HG02938 (cell line): ENCODE data around the gene PSMB8.
A peak's percentile ranks its signal among the peaks of the same experiment; 100 is the strongest.
"Not testable (repeated sequence)": the region's sequence is repeated elsewhere in the genome, so short reads cannot be mapped to it uniquely, and the experiment has no call there.

Experiments
- ATAC-seq: cut with Tn5 transposase; IDR thresholded peaks from one replicate; pipeline ENCODE4 v1.9.1; 2021; ENCODE audit warnings: mild to moderate bottlenecking, moderate library complexity; ENCODE audit not compliant: unreplicated experiment

PSMB8 gene

DNA sequence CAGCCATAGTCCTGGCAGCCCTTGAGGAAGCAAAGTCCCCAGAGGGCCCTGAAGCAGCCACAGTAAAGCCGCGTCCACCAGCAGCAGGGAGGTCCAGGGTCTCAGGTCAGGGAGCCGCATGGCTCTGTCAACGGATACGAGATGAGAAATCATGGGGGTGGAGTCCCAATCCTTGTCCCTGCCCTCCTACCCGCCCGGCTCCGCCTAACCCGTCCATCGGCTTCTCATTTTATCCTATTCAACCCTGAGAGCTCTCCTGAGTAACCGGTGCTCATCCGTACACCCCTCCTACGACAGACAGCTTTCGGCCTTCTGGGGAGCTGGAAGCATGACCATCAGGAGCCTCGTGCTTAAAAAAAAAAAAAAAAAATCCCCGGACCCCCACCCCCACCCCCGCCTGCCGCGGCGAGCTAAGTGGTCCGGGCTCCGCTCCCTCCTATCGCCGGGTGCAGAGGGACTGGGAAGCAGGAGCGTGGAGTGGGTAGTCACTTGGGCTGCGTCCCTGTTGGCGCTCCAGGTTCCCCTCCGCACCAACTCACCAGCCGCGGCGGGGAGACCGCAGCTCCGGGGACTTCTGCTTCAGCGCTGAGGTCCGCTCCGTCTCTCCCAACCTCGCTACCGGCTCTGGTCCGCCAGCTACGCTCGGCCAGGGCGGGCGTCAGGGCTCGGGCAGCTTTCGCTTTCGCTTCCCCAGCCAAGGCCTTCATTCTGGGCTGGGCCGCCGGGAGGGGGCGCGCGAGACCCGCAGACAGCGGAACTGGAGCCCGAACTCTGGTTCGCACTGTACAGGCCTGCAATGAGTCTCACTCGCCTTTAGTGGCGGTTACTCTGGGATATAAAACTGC lies 5.5 kb downstream of the PSMB8 start, which contains the start of gene TAP2:
Gene TAP2, minus strand, starts transcription at position 626 of the 845 bp plus-strand sequence. Its CDS starts 506 bp downstream, at position 120.
- peak; percentile 71 for ATAC-seq

DNA sequence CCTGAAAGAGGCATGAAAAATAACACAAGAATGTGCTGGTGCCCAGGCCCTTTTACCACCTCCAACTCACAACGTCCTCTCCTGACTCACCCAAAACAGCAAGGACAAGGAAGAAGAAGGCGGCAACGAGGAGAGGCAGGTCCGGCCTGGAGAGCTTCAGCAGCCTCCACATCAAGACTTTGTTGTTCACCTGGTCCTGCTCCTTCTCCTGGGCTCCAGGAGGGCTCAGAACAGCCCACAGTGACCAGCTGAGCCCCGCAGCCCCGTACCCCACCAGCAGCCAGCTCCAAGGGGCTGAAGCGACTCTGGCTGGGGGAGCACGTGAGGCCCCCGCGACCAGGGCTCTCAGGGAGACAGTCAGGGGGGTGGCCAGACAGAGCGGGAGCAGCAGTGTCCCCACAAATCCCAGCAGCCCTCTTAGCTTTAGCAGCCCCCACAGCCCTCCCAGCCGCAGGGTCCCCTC lies 6.2 kb downstream of the PSMB8 start:
- no peak for ATAC-seq

DNA sequence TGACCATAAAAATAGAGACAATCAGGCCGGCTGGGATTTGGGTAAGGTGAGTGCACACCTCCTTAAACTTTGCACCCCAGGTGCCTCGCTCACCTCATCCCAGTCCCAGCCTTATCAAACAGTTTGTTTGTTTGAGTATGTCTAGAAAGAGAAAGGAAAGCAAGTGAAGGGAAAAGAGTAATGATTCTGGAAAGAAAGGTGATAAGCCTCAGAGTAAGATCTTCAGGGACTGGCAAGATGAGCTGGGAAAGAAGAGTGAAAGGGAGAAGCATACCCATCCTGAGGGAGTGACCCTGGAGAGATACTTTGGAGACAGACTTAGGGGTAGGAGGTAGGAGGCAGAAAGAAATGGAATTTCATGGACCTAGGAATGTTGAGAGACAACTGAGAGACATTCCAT lies 7.0 kb downstream of the PSMB8 start:
- ATAC-seq: no peak

DNA sequence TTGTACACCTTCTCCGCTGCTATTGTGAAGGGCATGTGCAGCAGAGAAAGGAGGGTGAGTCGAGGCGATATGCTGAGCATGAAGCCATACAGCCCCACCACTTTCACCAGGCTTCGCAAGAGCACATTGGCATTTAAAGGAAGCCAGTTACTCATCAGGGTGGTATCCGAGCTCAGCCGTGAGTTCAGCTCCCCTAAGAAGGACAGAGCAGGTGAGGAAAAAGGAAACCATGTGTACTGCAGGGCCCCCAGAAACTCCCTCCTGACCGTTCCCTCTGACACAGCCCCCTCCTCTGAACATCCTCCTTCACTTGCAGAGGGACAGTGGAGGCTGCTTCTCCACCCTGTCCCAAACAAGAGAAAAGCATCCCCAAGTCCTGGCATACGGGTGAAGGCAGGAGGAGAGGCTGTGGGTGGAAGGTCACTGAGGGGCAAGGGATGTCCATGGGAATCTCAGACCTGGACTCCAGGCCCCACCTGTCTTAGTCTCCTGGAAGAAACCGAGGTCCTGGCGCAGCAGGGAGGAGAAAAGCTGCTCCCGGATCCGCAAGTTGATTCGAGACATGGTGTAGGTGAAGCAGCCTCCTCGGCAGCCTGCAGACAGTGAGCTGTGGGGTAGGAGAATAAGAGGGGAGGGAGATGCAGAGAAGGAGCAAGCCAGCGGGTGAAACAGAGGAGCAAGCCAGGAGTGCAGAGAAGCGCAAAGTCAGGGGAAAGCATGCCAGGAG lies 8.5 kb downstream of the PSMB8 start:
- no peak for ATAC-seq

DNA sequence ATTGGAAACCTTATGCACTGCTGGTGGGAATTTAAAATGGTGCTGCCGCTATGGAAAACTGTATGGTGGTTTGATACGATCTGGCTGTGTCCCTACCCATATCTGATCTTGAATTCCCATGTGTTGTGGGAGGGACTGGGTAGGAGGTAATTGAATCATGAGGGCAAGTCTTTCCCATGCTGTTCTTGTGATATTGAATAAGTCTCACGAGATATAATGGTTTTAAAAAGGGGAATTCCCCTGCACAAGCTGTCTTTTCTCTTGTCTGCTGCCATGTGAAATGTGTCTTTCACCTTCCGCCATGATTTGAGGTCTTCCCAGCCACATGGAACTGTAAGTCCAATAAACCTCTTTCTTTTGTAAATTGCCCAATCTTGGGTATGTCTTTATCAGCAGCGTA lies 10.2 kb downstream of the PSMB8 start:
- ATAC-seq: no peak

DNA sequence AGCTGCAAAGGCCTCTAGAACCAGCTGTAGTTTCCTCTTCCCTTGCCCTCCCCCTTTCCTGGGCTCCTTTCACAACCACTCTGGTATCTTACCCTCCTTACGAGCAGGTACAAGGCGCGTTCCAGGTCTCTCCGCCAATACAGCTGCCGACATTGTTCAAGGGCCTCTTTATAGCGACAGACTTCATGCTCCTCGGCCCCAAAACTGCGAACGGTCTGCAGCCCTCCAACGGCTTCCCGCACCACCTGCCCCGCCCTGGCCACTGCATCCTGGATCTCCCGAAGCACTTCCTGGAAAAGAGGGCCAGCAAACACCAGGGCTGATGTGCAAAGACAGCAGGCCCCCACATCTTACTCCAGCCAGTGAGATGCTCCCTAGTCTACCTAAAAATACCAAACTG lies 11.3 kb downstream of the PSMB8 start:
- no peak for ATAC-seq

DNA sequence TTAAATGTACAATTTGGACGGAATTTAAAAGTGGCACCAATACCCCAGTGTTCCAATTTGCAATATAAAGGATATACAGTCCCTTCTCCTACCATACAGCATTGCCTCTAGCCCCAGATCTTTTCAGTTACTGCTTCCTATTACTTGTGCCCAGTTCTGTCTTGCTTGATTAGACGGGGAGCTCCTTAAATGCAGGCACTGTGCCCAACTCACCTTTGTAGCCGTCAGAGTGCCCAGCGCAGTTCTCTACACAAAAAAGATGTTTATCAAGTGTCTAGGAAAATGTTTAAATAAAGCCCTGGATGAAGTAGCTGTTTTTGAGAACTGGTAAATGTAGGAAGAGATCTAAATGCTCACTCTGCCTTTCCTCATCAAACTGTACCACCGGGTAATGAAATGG lies 12.9 kb downstream of the PSMB8 start:
- ATAC-seq: no peak

DNA sequence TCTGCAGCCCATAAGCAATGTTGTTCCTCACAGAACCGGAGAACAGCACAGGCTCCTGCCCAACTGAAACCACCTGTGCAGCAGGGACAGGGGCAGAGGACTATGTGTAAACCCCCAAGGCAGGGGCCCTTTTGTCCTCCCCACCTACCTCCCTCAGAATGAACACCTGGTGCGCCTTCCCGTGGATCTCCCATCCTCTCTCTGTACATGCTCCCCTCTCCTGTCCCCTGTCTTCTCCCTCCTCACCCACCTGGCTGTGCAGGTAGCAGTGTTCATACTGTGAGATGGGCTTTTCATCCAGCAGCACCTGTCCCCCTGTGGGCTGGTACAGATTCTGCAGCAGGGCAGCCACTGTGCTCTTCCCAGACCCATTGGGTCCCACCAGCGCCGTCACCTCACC lies 13.8 kb downstream of the PSMB8 start:
- no peak for ATAC-seq

DNA sequence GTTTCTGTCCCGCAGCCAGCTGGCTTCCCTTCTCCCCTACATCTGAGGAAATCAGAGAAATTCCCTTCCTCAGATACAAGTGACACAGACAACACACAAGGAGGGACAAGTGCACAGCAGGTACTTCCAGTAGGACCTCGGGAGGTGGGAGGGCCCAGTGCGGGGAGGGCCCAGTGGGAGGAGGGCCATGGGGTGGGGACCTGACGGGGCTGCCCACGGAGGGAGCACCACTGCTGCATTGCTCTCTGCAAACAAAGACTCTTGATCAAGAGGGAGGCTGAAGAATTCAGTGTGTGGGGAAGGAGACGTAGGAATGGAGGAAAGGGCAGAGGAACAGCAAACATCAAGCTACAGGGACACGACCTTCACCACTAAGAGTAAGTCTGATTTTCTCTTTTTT lies 14.4 kb downstream of the PSMB8 start:
- no peak for ATAC-seq

DNA sequence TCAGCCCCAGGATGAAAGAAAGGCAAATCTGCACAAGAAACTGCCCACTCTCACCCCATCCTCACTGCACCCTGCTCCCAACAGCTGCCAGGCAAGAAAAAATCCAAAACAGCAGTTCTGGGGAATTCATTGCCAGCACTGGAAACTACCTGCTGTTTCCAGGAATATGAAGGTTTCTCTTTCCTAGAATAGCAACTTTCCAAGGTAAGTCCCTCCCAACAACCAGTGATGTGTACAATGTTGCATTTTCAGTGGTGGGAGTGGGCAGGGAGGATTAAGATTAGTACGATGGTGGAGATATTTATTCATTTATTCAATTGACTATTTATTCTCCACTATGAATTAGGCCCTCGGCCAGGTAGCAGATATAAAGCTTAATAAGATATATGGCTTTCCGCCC lies 16.8 kb downstream of the PSMB8 start:
- no peak for ATAC-seq

DNA sequence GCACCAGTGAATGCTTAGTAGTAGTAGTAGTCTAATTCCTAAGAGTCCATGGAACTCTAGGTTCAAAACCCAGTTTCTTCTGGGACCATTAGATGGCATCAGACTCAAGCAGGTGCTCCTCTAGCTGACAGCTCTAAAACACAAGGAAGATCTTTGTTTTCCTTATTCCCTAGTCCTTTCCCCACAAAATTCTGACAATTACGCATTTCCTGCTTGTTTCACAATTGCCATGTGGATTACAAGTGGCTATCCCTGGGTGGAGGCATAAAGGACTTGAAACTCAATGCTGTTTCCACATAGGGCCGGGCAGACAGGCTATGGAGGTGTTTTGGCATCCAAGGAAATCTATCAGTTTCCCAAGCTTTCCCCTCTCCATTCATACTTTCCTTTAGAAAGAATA lies 17.9 kb downstream of the PSMB8 start:
- ATAC-seq: no peak

DNA sequence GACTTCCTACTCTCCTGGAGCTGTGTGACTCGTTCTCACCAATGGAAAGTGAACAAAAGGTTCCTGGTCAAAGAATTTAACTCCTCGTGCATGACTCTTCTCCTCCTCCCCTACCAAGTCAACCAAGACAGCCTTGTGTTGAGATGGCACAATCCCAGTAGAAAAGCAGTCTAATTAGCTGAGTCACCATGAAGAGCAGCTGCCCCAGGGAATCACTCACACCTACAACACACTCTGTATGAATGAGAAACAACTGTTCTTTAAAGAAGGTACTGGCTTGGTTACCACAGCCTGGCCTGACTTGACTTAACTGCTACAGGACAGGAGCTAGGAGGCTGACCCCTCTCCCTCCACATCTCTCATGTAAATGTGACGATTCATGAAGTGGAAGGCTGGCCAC lies 24.1 kb downstream of the PSMB8 start:
- no peak for ATAC-seq

DNA sequence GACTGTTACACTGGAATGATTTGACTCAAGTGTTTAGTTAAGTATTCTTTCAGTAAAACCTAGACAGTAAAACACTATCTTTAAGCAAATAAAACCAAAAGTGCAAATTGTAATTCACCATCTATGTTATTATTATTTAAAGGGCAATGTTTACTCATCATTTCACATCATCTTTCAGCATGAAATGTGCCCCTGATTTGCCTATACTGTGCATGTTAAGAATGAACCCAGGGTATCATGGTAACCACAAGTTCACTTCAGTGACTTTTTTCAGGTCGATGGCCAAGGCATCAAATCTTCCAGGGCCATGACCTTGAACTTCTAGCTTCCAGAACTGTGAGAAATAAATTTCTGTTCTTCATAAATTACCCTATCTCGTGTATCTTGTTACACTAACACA lies 25.0 kb downstream of the PSMB8 start:
- no peak for ATAC-seq

DNA sequence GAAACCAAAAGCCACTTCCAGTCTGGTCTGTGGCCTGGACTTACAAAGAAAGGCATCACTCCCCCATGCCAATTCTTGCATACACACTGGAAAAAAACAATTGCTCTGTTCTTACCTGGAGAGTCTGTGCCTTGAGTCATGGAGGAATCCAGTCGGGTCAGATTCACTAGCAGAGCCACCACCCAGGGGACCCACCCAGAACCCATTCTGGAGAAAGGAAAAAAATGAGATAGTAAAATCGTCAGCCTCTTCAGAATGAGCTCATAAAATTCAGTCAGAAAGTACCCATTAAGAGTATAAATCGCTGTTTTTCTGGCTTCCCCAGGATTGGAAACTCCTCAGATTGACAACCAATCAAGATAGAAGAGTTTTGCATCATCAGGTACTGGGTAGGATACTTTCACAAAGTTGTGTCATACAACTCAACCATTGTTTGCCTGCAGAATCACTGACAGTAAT lies 27.1 kb downstream of the PSMB8 start, which contains the start of gene HLA-DOB:
Gene HLA-DOB, minus strand, starts transcription at position 257 of the 459 bp plus-strand sequence. Its CDS starts 51 bp downstream, at position 206.
- ATAC-seq: peak; percentile 58

DNA sequence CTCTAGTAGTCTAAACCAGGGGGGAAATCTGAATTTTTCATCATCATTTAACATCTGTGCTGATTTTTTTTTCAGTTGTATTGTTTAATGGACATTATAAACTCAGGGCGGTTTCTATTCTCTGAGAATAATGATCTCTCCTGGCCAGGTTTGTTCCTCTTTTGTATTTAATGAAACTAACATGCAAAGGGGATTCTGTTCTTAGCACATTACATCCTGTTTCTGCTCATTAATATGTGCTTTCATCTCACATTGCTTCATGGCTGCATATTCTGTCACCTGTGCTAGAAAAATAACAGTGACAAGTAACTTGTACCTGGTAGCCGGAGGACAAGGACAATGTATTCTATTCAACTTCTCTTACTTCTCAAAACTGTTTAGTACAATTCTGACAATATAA lies 27.9 kb downstream of the PSMB8 start:
- ATAC-seq: peak; percentile 48

DNA sequence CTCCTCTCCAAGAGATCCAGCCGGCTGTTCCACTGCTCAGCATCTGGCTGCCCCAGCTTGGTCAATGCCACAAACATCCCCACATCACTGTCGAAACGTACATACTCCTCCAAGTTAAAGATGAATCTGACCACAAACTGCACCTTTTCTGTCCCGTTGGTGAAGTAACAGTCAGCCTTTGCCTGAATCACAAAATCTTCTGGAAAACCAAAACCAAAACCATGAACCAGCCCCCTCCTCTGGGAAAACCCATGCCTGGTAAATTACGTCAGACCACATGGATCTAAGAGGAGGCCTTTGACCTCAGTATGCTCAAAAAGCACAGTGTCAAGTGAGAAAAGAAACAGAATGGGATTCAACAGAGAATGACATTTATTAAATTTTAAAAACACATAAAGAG lies 28.7 kb downstream of the PSMB8 start:
- no peak for ATAC-seq

DNA sequence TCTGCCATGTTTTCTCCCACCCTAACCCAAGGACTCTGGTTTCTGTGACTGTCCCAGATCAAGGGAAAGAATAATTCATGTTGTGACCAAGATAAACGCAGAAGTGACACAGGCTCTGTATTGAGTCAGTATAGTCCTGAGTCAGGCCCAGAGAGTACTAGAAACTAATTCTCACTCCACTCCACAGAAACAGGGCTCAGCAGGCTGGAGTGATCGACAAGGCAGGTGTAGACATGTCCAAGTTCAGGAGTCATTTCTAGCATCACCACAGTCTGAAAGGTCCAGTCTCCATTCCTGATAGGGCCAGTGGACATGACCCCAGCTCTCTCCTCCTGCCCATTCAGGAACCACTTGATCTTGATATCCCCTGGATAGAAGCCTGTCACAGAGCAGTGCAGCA lies 29.7 kb downstream of the PSMB8 start:
- no peak for ATAC-seq

DNA sequence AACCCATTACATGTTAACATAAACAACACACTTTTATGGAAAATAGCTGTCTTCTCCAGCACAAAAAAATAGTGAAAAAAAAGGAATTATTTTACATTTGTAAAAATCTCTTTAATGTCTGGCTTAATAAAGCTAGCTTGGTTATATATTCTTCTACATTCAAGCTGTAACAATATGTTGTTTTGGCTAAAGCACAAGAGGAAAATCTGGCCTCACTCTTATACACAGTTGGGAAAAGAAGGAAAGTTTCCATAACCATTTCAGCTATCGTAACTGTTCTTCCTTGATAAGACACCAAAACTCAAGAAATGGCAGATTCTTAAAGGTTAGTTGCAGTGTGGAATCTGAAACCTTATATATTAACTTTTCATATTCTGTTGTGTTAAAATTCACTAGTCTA lies 34.7 kb downstream of the PSMB8 start:
- no peak for ATAC-seq

DNA sequence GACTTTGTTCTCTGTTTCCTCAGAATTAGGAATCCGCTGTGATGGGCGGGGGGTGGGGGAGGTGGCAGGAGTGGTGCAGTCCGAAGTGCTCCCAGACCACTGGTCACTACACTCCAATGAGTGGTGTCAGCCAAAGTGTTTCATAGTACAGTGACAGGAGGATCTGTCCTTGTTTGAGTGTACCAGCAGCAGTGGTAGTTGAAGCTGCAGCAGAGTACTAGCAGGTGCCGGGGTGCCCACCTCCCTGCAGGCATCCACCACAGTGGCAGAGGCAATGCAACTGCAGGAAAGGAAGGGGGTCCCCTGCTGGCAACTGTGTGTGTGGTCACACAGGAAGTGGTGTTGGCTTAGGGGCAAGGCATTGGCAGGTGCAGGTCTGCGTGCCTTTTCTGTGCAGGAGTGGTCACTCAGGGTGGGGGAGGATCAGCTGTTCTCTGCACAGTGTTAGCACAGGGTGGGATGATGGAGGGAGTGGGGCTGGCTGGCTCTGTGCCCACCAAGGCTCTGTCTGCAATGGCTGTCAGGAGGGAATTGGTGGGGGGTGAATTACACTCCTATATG lies 36.7 kb downstream of the PSMB8 start:
- no peak for ATAC-seq

DNA sequence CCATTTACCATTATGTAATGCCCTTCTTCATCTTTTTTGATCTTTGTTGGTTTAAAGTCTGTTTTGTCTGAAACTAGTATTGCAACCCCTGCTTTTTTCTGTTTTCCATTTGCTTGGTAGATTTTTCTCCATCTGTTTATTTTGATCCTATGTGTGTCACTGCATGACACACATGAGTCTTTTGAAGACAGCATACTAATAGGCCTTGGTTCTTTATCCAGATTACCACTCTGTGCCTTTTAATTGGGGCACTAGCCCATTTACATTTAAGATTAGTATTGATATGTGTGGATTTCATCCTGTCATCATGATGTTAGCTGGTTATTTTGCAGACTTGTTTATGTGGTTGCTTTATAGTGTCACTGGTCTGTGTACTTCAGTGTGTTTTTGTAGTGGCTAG lies 38.4 kb downstream of the PSMB8 start:
- ATAC-seq: not testable (repeated sequence)

DNA sequence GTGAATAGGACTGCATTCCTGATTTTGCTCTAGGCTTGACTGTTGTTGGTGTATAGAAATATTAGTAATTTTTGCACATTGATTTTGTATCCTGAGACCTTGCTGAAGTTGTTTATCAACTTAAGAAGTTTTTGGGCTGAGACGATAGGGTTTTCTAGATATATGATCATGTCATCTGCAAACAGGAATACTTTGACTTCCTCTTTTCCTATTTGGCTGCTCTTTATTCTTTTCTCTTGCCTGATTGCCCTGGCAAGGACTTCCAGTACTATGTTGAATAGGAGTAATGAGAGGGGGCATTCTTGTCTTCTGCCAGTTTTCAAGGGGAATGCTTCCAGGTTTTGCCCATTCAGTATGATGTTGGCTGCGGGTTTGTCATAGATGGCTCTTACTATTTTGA lies 40.4 kb downstream of the PSMB8 start:
- ATAC-seq: no peak

DNA sequence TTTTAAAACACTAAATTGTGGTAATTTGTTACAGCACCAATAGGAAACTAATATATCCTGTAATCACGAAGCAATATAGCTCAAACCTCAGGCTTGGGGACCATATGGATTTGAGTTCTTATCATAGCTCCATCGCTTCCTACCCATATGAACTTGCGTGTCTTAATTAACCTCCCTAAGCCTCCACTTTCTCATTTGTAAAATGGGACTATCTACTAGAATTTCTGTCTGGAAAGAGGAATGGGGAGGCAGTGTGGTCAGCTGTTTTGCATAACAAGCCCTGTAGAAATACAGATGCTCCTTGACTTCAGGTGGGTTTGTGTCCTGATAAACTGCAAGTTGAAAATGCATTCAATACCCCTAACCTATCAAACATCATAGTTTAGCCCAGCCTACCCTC lies 44.1 kb downstream of the PSMB8 start:
- no peak for ATAC-seq
